HG02870 (cell line): ENCODE measurements around the gene IL22RA1.

Source experiments
- ATAC-seq: cut with Tn5 transposase; IDR thresholded peaks from one replicate; pipeline ENCODE4 v1.9.1; 2021; ENCODE audit warnings: mild to moderate bottlenecking, moderate library complexity; ENCODE audit not compliant: unreplicated experiment

IL22RA1 gene

GRCh38 chr1:24117722-24118409, 25.1 kb downstream of the IL22RA1 start:
- no peak for ATAC-seq

- ATAC-seq, result no peak
Measured at GRCh38 chr1:24117132-24117531, 25.8 kb downstream of the IL22RA1 start.

- ATAC-seq, result no peak
Measured at GRCh38 chr1:24114753-24115152, 28.2 kb downstream of the IL22RA1 start.

- ATAC-seq, result no peak
Measured at GRCh38 chr1:24113641-24114033, 29.3 kb downstream of the IL22RA1 start.

- no peak for ATAC-seq
Measured at GRCh38 chr1:24111996-24112779, 30.8 kb downstream of the IL22RA1 start, which contains the start of gene MYOM3. TSS of gene MYOM3 (minus strand) at chr1:24112135. CDS start at chr1:24108636, 3,499 bp downstream.

GRCh38 chr1:24111262-24111995, 31.5 kb downstream of the IL22RA1 start:
- no peak for ATAC-seq

GRCh38 chr1:24110642-24111261, 32.2 kb downstream of the IL22RA1 start:
- no peak for ATAC-seq

GRCh38 chr1:24109686-24110475, 33.1 kb downstream of the IL22RA1 start:
- no peak for ATAC-seq

GRCh38 chr1:24109166-24109483, 33.8 kb downstream of the IL22RA1 start:
- ATAC-seq, result no peak

GRCh38 chr1:24108334-24109165, 34.4 kb downstream of the IL22RA1 start:
- no peak for ATAC-seq

GRCh38 chr1:24107462-24108138, 35.3 kb downstream of the IL22RA1 start:
- no peak for ATAC-seq

- no peak for ATAC-seq
Measured at GRCh38 chr1:24105368-24106160, 37.4 kb downstream of the IL22RA1 start.

- ATAC-seq, result no peak
Measured at GRCh38 chr1:24104854-24105253, 38.1 kb downstream of the IL22RA1 start.

- no peak for ATAC-seq
Measured at GRCh38 chr1:24103879-24104278, 39.1 kb downstream of the IL22RA1 start.

- ATAC-seq, result no peak
Measured at GRCh38 chr1:24103408-24103807, 39.5 kb downstream of the IL22RA1 start.

- no peak for ATAC-seq
Measured at GRCh38 chr1:24102961-24103360, 40.0 kb downstream of the IL22RA1 start.

- ATAC-seq, result no peak
Measured at GRCh38 chr1:24101796-24102586, 40.9 kb downstream of the IL22RA1 start.
